Measurements from ENCODE around the gene IL25.

Gene IL25

DNA sequence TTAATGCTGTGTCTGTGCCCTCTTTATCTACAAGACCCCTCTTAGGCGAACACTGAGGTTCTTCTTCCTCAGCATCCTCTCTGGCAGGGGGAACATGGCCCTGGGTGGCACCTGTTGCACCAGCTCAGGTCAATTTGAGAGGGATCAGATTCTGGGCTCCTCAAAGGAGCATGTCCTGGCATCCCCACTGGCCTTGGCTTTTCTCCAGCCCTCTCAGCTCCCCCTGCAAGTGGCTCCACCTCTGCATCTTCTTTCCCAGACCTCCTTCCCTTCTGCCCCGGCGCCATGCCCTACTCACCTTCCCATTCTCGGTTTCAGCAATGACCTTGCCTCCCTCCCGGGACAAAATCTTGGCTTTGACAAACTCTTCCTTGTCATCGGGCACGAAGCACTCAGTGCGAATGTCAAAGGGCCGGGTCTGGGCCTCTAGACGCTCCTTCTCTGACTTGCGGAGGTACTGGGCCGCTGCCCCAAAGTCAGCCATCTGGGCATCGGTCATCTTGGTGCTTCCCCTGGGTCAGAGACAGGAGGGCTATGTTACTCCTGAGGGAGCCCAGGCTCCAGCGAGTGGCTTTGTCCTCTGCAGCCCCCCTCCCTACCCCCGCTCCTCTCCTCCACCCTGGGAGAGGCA, 34.2 kb downstream of the IL25 start:
- H3K4me3 ChIP-seq (ENCODE audit: low read depth in 1 of 5, low read length in 5 of 5): no peak overlapping the region

DNA sequence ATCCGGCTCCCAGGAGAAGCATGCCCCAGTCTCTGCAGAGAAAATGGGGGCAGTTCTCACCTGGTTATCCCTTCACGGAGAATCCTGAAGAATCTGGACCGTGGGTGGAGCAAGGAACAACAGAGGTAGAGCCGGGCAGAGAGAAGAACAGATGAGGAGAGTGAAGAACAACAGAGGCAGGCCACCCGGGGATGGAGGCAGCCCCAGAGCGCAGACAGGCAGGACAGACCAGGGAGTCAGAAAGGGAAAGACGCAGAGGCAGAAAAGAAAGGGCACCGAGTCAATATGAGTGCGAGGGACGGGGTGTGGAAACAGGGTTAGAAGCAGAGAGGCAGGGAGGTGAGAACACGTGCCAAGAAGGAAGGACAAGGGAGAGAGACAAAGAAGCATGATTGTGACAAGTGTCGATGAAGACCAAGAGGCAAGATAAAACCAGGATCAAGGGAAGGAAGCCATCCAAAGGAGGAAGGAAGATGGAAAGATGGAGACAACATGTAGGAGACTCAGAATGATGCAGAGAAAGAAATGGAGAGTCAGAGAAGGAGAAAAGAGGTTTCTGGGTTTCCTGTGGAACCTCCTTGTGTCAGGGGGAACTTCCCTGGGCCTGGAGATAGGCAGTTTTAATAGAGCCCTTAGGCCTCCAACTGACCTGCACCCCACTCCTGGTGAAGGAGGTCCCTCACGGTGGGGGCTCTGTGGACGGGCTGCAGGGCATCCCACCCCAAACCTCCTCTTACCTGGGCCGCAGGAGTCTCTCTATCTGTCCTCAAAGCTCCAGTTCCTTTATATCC, 35.1 kb downstream of the IL25 start, which contains the start of gene MYH6:
MYH6 (minus strand) TSS at position 758 of the 791 bp plus-strand sequence. CDS start 1,050 bp downstream, outside the sequence.
- Histone ChIP-seq H3K9ac (ENCODE audit: low read length in 5 of 5) (no peak within 1 kb of the TSS), H3K9me3 (ENCODE audit: control insufficient read depth in 5 of 5, low read length in 5 of 5) (no peaks in the 10 kb centered on the region), H3K27ac (ENCODE audit: low read depth, low read length) (no peak within 1 kb of the TSS), H3K27me3 (ENCODE audit: control insufficient read depth in 5 of 5, insufficient read depth in 4 of 5, low read length in 5 of 5) (peaks cover 7 to 33% (median 14%) of the 10 kb centered on the region in 5 donors), H3K4me3 (ENCODE audit: low read depth in 1 of 5, low read length in 5 of 5) (no peak within 1 kb of the TSS), H3K4me1 (ENCODE audit: control insufficient read depth in 5 of 5, insufficient read depth in 5 of 5, low read length in 5 of 5) (no peaks in the 10 kb centered on the region), H3K36me3 (ENCODE audit: control insufficient read depth in 5 of 5, insufficient read depth in 5 of 5, low read length in 5 of 5) (no peaks in the 10 kb centered on the region)

More for the DNA sequence above, 34.2 kb downstream of the IL25 start:
- Histone ChIP-seq H3K27me3 (ENCODE audit: control insufficient read depth in 5 of 5, insufficient read depth in 4 of 5, low read length in 5 of 5) (peaks cover 2 to 36% (median 20%) of the 10 kb centered on the region in 5 donors), H3K4me1 (ENCODE audit: control insufficient read depth in 5 of 5, insufficient read depth in 5 of 5, low read length in 5 of 5) (no peaks in the 10 kb centered on the region), H3K36me3 (ENCODE audit: control insufficient read depth in 5 of 5, insufficient read depth in 5 of 5, low read length in 5 of 5) (no peaks in the 10 kb centered on the region), H3K9ac (ENCODE audit: low read length in 5 of 5) (no peak overlapping the region), H3K9me3 (ENCODE audit: control insufficient read depth in 5 of 5, low read length in 5 of 5) (no peaks in the 10 kb centered on the region), H3K27ac (ENCODE audit: low read depth, low read length) (no peak overlapping the region)

DNA sequence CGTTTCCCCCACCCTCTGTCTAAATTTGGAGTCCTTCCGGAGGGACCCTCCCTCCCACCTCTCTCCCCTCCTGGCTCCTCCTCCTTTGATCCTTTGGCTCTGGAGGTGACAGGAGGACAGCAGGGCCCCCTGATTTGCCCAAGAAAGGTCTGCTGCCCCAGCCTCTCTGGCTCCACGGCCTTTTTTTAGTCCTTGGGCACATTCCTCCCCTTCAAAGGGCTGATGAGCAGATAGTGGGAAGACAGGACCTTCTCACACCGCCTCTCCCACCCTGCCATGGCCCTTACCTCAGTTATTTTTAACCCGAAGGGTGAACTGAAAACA, 35.7 kb downstream of the IL25 start:
- Histone ChIP-seq H3K36me3 (ENCODE audit: control insufficient read depth in 5 of 5, insufficient read depth in 5 of 5, low read length in 5 of 5) (no peaks in the 10 kb centered on the region), H3K27me3 (ENCODE audit: control insufficient read depth in 5 of 5, insufficient read depth in 4 of 5, low read length in 5 of 5) (peaks cover 7 to 29% (median 14%) of the 10 kb centered on the region in 5 donors), H3K4me1 (ENCODE audit: control insufficient read depth in 5 of 5, insufficient read depth in 5 of 5, low read length in 5 of 5) (no peaks in the 10 kb centered on the region), H3K9ac (ENCODE audit: low read length in 5 of 5) (no peak overlapping the region), H3K9me3 (ENCODE audit: control insufficient read depth in 5 of 5, low read length in 5 of 5) (no peaks in the 10 kb centered on the region), H3K4me3 (ENCODE audit: low read depth in 1 of 5, low read length in 5 of 5) (no peak overlapping the region), H3K27ac (ENCODE audit: low read depth, low read length) (no peak overlapping the region)

- H3K36me3 ChIP-seq (ENCODE audit: control insufficient read depth in 5 of 5, insufficient read depth in 5 of 5, low read length in 5 of 5): no peaks in the 10 kb centered on the region
- no peak overlapping the region for H3K9ac ChIP-seq (ENCODE audit: low read length in 5 of 5)
- peaks cover 6 to 26% (median 14%) of the 10 kb centered on the region in 5 donors for H3K27me3 ChIP-seq (ENCODE audit: control insufficient read depth in 5 of 5, insufficient read depth in 4 of 5, low read length in 5 of 5)
- H3K27ac ChIP-seq (ENCODE audit: low read depth, low read length): no peak overlapping the region
- H3K9me3 ChIP-seq (ENCODE audit: control insufficient read depth in 5 of 5, low read length in 5 of 5): no peaks in the 10 kb centered on the region
- H3K4me3 ChIP-seq (ENCODE audit: low read depth in 1 of 5, low read length in 5 of 5): no peak overlapping the region
- H3K4me1 ChIP-seq (ENCODE audit: control insufficient read depth in 5 of 5, insufficient read depth in 5 of 5, low read length in 5 of 5): no peaks in the 10 kb centered on the region
Measured at GRCh38 chr14:23409475-23409874, 36.9 kb downstream of the IL25 start.

DNA sequence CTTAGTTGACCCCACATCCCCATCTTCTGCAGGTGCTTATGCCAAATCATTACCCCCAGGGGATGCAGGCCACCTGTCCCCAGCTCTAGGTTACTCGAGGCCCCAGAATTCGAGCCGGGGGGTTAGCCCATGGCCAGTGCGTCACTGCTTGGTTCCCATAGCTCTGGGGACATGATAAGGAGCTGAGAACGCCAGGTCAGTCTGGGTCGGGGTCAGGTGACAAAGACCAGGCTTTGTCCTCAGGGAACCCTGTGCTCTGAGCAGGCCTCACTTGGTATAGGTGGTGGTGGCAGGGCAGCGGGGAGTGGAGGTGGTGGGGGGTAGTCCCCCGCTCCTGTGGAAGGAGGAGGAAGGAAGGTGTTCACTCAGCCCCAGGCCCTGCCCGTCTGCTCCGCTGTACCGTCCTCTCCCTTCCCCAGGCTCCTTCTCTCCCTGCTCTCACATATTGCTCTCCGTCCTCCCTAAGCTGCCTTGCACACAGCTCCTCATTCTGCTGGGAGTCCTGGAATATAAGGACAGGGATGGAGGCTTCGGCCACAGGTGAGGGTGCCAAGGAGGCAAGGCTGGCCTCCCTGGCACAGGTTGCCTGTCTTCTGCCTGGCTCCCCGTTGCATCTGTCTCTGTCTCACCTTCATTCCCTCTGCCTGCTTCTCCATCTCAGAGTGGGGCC, 37.5 kb downstream of the IL25 start:
- no peak overlapping the region for H3K27ac ChIP-seq (ENCODE audit: low read depth, low read length)
- no peak overlapping the region for H3K4me3 ChIP-seq (ENCODE audit: low read depth in 1 of 5, low read length in 5 of 5)
- no peak overlapping the region for H3K9ac ChIP-seq (ENCODE audit: low read length in 5 of 5)
- H3K36me3 ChIP-seq (ENCODE audit: control insufficient read depth in 5 of 5, insufficient read depth in 5 of 5, low read length in 5 of 5): no peaks in the 10 kb centered on the region
- no peaks in the 10 kb centered on the region for H3K4me1 ChIP-seq (ENCODE audit: control insufficient read depth in 5 of 5, insufficient read depth in 5 of 5, low read length in 5 of 5)
- H3K27me3 ChIP-seq (ENCODE audit: control insufficient read depth in 5 of 5, insufficient read depth in 4 of 5, low read length in 5 of 5): peaks cover 3 to 21% (median 14%) of the 10 kb centered on the region in 5 donors
- H3K9me3 ChIP-seq (ENCODE audit: control insufficient read depth in 5 of 5, low read length in 5 of 5): no peaks in the 10 kb centered on the region

DNA sequence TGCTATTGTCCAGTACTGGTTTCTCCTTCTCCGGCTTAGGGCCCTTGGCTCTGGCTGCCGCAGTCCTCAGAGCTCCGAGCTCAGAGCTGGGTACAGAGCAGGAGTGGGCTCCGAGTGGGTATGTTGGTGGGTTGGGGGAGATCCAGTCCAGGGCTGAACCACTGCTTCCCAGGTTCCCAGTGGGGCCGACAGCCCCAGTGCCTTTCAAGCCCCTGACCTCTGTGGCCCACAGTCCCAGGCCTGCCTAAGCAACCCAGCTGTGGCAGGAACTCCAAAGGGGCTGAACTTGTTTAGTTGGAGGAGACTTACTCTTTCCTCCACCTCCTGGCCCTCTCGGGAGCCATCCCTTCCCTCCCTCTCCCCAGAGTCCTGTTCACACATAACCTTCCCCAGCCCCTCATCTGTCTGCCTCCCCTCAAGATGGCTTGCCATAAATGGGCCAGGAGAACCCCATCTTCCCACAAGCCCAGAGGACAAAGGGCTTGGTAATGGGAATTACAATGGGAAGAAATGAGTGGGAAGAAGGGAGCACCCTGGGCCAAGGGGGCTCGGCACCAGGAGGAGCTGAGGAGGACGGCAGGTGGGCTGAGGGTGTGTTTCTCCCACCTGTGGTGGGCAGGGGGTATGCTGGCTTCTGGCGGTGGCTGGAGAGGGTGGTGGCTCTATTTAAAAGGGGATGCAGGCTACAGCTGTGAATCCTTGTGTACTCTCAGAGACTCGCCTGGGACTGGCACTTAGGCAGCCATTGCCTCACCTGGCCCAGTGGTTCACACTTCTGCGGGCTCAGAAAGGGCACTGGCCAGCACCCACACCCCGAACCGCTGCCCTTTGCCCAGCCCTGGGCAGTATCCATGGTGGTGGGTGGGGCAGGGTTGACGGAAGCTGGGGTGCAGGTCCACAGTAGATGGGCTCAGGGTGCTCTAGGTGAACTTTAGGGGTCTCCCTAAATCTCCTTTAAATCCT, 39.2 kb downstream of the IL25 start:
- Histone ChIP-seq H3K27ac (ENCODE audit: low read depth, low read length) (no peak overlapping the region), H3K9ac (ENCODE audit: low read length in 5 of 5) (no peak overlapping the region)

DNA sequence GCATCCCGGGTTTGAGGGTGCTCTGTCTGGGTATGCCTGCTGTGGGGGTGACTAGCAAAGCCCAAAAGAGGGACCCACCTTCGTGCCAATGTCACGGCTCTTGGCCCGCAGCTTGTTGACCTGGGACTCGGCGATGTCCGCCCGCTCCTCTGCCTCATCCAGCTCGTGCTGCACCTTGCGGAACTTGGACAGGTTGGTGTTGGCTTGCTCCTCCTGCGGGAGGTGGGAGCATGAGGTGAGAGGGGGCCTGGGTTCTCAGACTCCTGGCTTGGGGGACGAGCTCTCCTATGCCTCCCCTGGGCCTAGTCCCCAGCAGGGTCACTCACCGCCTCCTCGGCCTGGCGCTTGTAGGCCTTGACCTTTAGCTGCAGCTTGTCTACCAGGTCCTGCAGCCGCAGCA, 41.1 kb downstream of the IL25 start:
- H3K4me3 ChIP-seq (ENCODE audit: low read depth in 1 of 5, low read length in 5 of 5): no peak overlapping the region
- H3K36me3 ChIP-seq (ENCODE audit: control insufficient read depth in 5 of 5, insufficient read depth in 5 of 5, low read length in 5 of 5): no peaks in the 10 kb centered on the region
- peaks cover 0 to 10% (median 5%) of the 10 kb centered on the region in 5 donors for H3K27me3 ChIP-seq (ENCODE audit: control insufficient read depth in 5 of 5, insufficient read depth in 4 of 5, low read length in 5 of 5)
- H3K9ac ChIP-seq (ENCODE audit: low read length in 5 of 5): no peak overlapping the region
- H3K27ac ChIP-seq (ENCODE audit: low read depth, low read length): no peak overlapping the region
- no peaks in the 10 kb centered on the region for H3K4me1 ChIP-seq (ENCODE audit: control insufficient read depth in 5 of 5, insufficient read depth in 5 of 5, low read length in 5 of 5)
- no peaks in the 10 kb centered on the region for H3K9me3 ChIP-seq (ENCODE audit: control insufficient read depth in 5 of 5, low read length in 5 of 5)

More for the DNA sequence above, 39.2 kb downstream of the IL25 start:
- Histone ChIP-seq H3K4me1 (ENCODE audit: control insufficient read depth in 5 of 5, insufficient read depth in 5 of 5, low read length in 5 of 5) (no peaks in the 10 kb centered on the region), H3K9me3 (ENCODE audit: control insufficient read depth in 5 of 5, low read length in 5 of 5) (no peaks in the 10 kb centered on the region), H3K36me3 (ENCODE audit: control insufficient read depth in 5 of 5, insufficient read depth in 5 of 5, low read length in 5 of 5) (no peaks in the 10 kb centered on the region), H3K27me3 (ENCODE audit: control insufficient read depth in 5 of 5, insufficient read depth in 4 of 5, low read length in 5 of 5) (peaks cover 0 to 10% (median 5%) of the 10 kb centered on the region in 5 donors), H3K4me3 (ENCODE audit: low read depth in 1 of 5, low read length in 5 of 5) (no peak overlapping the region)

GRCh38 chr14:23414254-23414653, 41.6 kb downstream of the IL25 start:
- Histone ChIP-seq H3K36me3 (ENCODE audit: control insufficient read depth in 5 of 5, insufficient read depth in 5 of 5, low read length in 5 of 5) (no peaks in the 10 kb centered on the region), H3K4me1 (ENCODE audit: control insufficient read depth in 5 of 5, insufficient read depth in 5 of 5, low read length in 5 of 5) (no peaks in the 10 kb centered on the region), H3K9me3 (ENCODE audit: control insufficient read depth in 5 of 5, low read length in 5 of 5) (no peaks in the 10 kb centered on the region), H3K27ac (ENCODE audit: low read depth, low read length) (no peak overlapping the region), H3K9ac (ENCODE audit: low read length in 5 of 5) (no peak overlapping the region), H3K27me3 (ENCODE audit: control insufficient read depth in 5 of 5, insufficient read depth in 4 of 5, low read length in 5 of 5) (peaks cover 0 to 10% (median 6%) of the 10 kb centered on the region in 5 donors), H3K4me3 (ENCODE audit: low read depth in 1 of 5, low read length in 5 of 5) (no peak overlapping the region)

GRCh38 chr14:23414906-23415820, 42.6 kb downstream of the IL25 start:
- Histone ChIP-seq H3K9me3 (ENCODE audit: control insufficient read depth in 5 of 5, low read length in 5 of 5) (no peaks in the 10 kb centered on the region), H3K9ac (ENCODE audit: low read length in 5 of 5) (no peak overlapping the region), H3K4me1 (ENCODE audit: control insufficient read depth in 5 of 5, insufficient read depth in 5 of 5, low read length in 5 of 5) (no peaks in the 10 kb centered on the region), H3K27me3 (ENCODE audit: control insufficient read depth in 5 of 5, insufficient read depth in 4 of 5, low read length in 5 of 5) (peaks cover 0 to 7% (median 6%) of the 10 kb centered on the region in 5 donors), H3K36me3 (ENCODE audit: control insufficient read depth in 5 of 5, insufficient read depth in 5 of 5, low read length in 5 of 5) (no peaks in the 10 kb centered on the region), H3K4me3 (ENCODE audit: low read depth in 1 of 5, low read length in 5 of 5) (no peak overlapping the region), H3K27ac (ENCODE audit: low read depth, low read length) (no peak overlapping the region)
